ENCODE data around the gene RARRES2. TPM values are rescaled to one million over a fixed set of nuclear protein-coding genes. Genes with fewer than 3 reads are reported as not detected.

The RARRES2 gene
- total RNA-seq, 1 experiment from 2014 or later, result 2.1 TPM

DNA sequence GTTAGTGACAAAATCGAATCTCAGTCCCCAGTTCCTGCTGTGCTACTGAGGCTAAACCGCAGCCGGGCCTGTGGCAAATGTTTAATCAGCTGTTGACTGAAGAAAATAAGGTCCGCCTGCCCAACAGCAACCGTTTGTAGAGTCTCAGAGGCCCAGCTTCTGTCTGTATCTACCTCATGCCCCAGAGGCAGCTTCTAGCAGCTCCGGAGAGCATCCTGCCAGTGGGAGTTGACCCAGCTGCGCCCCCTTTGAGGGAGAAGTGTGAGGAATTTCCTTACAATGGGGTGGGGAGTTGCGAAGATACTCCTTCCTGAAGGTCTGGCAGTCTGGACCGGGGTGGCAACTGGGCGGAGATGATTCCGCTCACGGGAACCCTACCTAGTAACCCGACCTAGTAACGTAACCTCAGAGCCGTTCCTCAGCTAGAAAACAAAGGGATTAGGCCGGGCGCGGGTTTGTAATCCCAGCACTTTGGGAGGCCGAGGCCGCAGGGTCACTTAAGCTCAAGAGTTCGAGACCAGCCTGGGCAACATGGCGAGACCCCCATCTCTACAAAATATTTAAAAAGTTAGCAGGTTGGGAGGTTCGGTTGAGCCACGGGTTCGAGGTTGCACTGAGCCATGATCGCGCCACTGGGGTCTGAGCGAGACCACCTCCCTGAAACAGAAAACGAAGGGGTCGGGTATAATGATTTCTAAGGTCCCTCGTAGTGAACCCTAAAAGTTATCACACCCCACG is 36.9 kb upstream of the RARRES2 start:
- Histone ChIP-seq H3K27me3 (ENCODE audit: insufficient read depth, low read length) (no peaks in the 10 kb centered on the region), H3K9ac (ENCODE audit: low read length) (peak overlapping the region; percentile 80), H3K36me3 (ENCODE audit: control insufficient read depth in 1 of 2, insufficient read depth in 2 of 2, low read length in 2 of 2) (peaks cover 3 to 7% of the 10 kb centered on the region in 2 experiments; a peak in 2 of 4 replicates), H3K4me3 (replicated peaks in 1 of 2; ENCODE audit: low read depth in 1 of 2, low read length in 2 of 2) (peak overlapping the region; percentile 60 to 88), H4K20me1 (ENCODE audit: insufficient read depth) (no peaks in the 10 kb centered on the region), H3K9me2 (ENCODE audit: insufficient read depth) (no peaks in the 10 kb centered on the region), H3K9me3 (ENCODE audit: control insufficient read depth in 1 of 2, insufficient read depth in 1 of 2, low read depth in 1 of 2, low read length in 2 of 2) (no peaks in the 10 kb centered on the region), H3K4me1 (ENCODE audit: control insufficient read depth in 1 of 2, insufficient read depth in 2 of 2, low read length in 2 of 2) (peaks cover 15 to 24% of the 10 kb centered on the region in 2 experiments), H3K4me2 (ENCODE audit: low read length) (peak overlapping the region; percentile 99), H3K79me2 (ENCODE audit: insufficient read depth, low read length) (peaks cover 5% of the 10 kb centered on the region; the same call in 1 of the 2 replicates), H2AFZ (ENCODE audit: low read depth, low read length, poor library complexity, severe bottlenecking) (no peak overlapping the region), H3K27ac (ENCODE audit: low read depth, low read length) (peak overlapping the region; percentile 78)
- POLR2A ChIA-PET, result interaction anchor here (1.9 kb wide), 1 partner anchor 9 kb away, joined by 15 read pairs; the partner anchor contains the start of gene REPIN1
- intact Hi-C loops (cut with micrococcal nuclease), result loop anchor here (2.0 kb wide), 1 partner anchor 15 kb away; no protein-coding TSS in a partner anchor
- peak; percentile 19 for DNase-seq (ENCODE audit: low read depth, low spot score)
- TF ChIP-seq ATF3 (IDR thresholded peaks at IDR 0.05) (no peak), CTCF (IDR thresholded peaks at IDR 0.05 in 2 of 3, conservative IDR thresholded peaks at IDR 0.05 in 1 of 3; ENCODE audit: borderline replicate concordance in 1 of 3, insufficient read depth in 1 of 3, low read depth in 2 of 3, low read length in 2 of 3) (peak in 1 of 3 experiments; percentile 10; a peak in 2 of 6 replicates), TCF7L2 (IDR thresholded peaks at IDR 0.05; ENCODE audit: borderline replicate concordance, extremely low read depth, insufficient read depth, insufficient read length) (peak; percentile 12)
- RAD21 ChIA-PET (ENCODE audit: low non-redundant PET in 1 of 2, low total read pairs in 2 of 2, uncharacterized antibody in 2 of 2, unreplicated experiment in 2 of 2), result interaction anchor here in 1 of 2 experiments (0.5 kb wide), 1 partner anchor 9 kb away, joined by 3 read pairs; no protein-coding TSS in a partner anchor
- CTCF ChIA-PET, result no interaction called here
- peak; percentile 11 for ATAC-seq
- TSS peak; percentile 94 for BruUV-seq (replicated peaks)

Data from HCT116 (cell line).